RWPE2 (cell line): ENCODE results near the gene TCP11.

Experiments used
- ATAC-seq: fragments of 200-7000 bp; cut with Tn5 transposase; 3 replicates; pipeline ENCODE4 v1.9.1; 2021; ENCODE audit warnings: low read depth
- DNase-seq: peaks from one replicate; pipeline ENCODE4 v3.0.0-alpha.2; 2020; ENCODE audit warnings: low spot score
- H3K27ac ChIP-seq: fragments of 450-650 bp; 2 replicates; pipeline ENCODE4 v1.5.1; 2017; ENCODE audit warnings: mild to moderate bottlenecking; ENCODE audit not compliant: poor library complexity, severe bottlenecking
- H3K27me3 ChIP-seq: fragments of 250-450 bp; sonication (Bioruptor Pico); 2 replicates; pipeline ENCODE4 v1.5.1; 2021; ENCODE audit warnings: mild to moderate bottlenecking, moderate library complexity; ENCODE audit not compliant: insufficient read depth, poor library complexity, severe bottlenecking
- H3K36me3 ChIP-seq: fragments of 250-450 bp; sonication (Bioruptor Pico); 2 replicates; pipeline ENCODE4 v1.5.1; 2020; ENCODE audit warnings: low read depth, mild to moderate bottlenecking, moderate library complexity
- H3K4me1 ChIP-seq: fragments of 250-450 bp; sonication (Bioruptor Pico); 2 replicates; pipeline ENCODE4 v1.5.1; 2021; ENCODE audit warnings: mild to moderate bottlenecking, moderate library complexity; ENCODE audit not compliant: insufficient read depth, poor library complexity, severe bottlenecking
- H3K4me3 ChIP-seq: fragments of 250-450 bp; sonication (Bioruptor Pico); 2 replicates; pipeline ENCODE4 v1.5.1; 2021; ENCODE audit warnings: mild to moderate bottlenecking, moderate library complexity; ENCODE audit not compliant: severe bottlenecking
- H3K9me3 ChIP-seq: fragments of 250-450 bp; sonication (Bioruptor Pico); 2 replicates; pipeline ENCODE4 v1.5.1; 2021; ENCODE audit warnings: mild to moderate bottlenecking, moderate library complexity; ENCODE audit not compliant: severe bottlenecking
- CTCF ChIP-seq: fragments of 450-650 bp; IDR thresholded peaks from one replicate; pipeline ENCODE4 v1.5.1; 2017; ENCODE audit warnings: mild to moderate bottlenecking, moderate library complexity; ENCODE audit not compliant: poor library complexity, severe bottlenecking

TCP11 gene

GRCh38 chr6:35073766-35074471 lies 67.2 kb downstream of the TCP11 start:
- Histone ChIP-seq H3K27ac (no peak overlapping the region), H3K36me3 (peaks cover 3% of the 10 kb centered on the region; the same call in 1 of the 2 replicates), H3K4me1 (peaks cover 11% of the 10 kb centered on the region), H3K9me3 (no peaks in the 10 kb centered on the region), H3K27me3 (no peaks in the 10 kb centered on the region), H3K4me3 (no peak overlapping the region)
- DNase-seq = no peak
- no peak for ATAC-seq
- TF ChIP-seq CTCF = no peak

- Histone ChIP-seq H3K9me3 (no peaks in the 10 kb centered on the region), H3K27me3 (no peaks in the 10 kb centered on the region), H3K4me3 (no peak overlapping the region), H3K4me1 (peaks cover 11% of the 10 kb centered on the region), H3K27ac (no peak overlapping the region), H3K36me3 (peaks cover 3% of the 10 kb centered on the region; the same call in 1 of the 2 replicates)
- no peak for TF ChIP-seq CTCF
- DNase-seq (no peak), ATAC-seq (no peak)
These were observed 67.9 kb downstream of the TCP11 start for GRCh38 chr6:35073211-35073610.

GRCh38 chr6:35072698-35073055 lies 68.5 kb downstream of the TCP11 start:
- Histone ChIP-seq H3K27me3 (no peaks in the 10 kb centered on the region), H3K27ac (no peak overlapping the region), H3K9me3 (no peaks in the 10 kb centered on the region), H3K36me3 (peaks cover 3% of the 10 kb centered on the region; the same call in 1 of the 2 replicates), H3K4me3 (no peak overlapping the region), H3K4me1 (peaks cover 11% of the 10 kb centered on the region)
- ATAC-seq = no peak
- no peak for DNase-seq
- TF ChIP-seq CTCF = no peak

GRCh38 chr6:35072051-35072697 lies 69.0 kb downstream of the TCP11 start:
- H3K4me1 ChIP-seq = peaks cover 6% of the 10 kb centered on the region
- peaks cover 3% of the 10 kb centered on the region; the same call in 1 of the 2 replicates for H3K36me3 ChIP-seq
- no peak for DNase-seq
- H3K27me3 ChIP-seq = no peaks in the 10 kb centered on the region
- no peak for TF ChIP-seq CTCF
- ATAC-seq = no peak
- no peak overlapping the region for H3K27ac ChIP-seq
- H3K4me3 ChIP-seq = no peak overlapping the region
- no peaks in the 10 kb centered on the region for H3K9me3 ChIP-seq
